K562 (cell line): ENCODE measurements around the gene RSPH9. TPM values are rescaled to one million over a fixed set of nuclear protein-coding genes. Genes with fewer than 3 reads are reported as not detected.
A peak's percentile ranks its signal among the peaks of the same experiment; 100 is the strongest.

Experiments
- ARNT ChIP-seq, 2 experiments: fragments of 450-650 bp; IDR thresholded peaks; 2 replicates each; pipeline ENCODE4 v1.6.1; 2016; ENCODE audit warnings: mild to moderate bottlenecking in 1 of 2
- CBX5 ChIP-seq: IDR thresholded peaks from 2 replicates; pipeline ENCODE4 v1.6.1; 2014; ENCODE audit warnings: low read depth, borderline replicate concordance
- ELF4 ChIP-seq: fragments of 450-650 bp; formaldehyde crosslinking; IDR thresholded peaks from 2 replicates; pipeline ENCODE4 v1.4.0; 2022; ENCODE audit warnings: missing genetic modification characterization
- ESRRA ChIP-seq: fragments of 450-650 bp; IDR thresholded peaks from 2 replicates; pipeline ENCODE4 v1.6.1; 2014; ENCODE audit warnings: low read depth, mild to moderate bottlenecking, moderate library complexity, borderline replicate concordance
- MED1 ChIP-seq: sonication (generic); formaldehyde crosslinking; IDR thresholded peaks from 2 replicates; pipeline ENCODE4 v1.8.1; 2023; ENCODE audit warnings: missing genetic modification reagents, borderline replicate concordance
- NR4A1 ChIP-seq, 2 experiments: fragments of 250-450 bp in 1 of 2; fragments of 450-650 bp in 1 of 2; sonication (Bioruptor Pico) in 1 of 2; IDR thresholded peaks; 2 replicates each; pipeline versions ENCODE4 v1.4.0 to v1.6.1; 2016 to 2020; ENCODE audit warnings: mild to moderate bottlenecking in 2 of 2, missing compliant biosample characterization in 1 of 2, missing genetic modification characterization in 1 of 2, moderate library complexity in 1 of 2
- TFAM ChIP-seq: fragments of 250-450 bp; sonication (Bioruptor Pico); conservative IDR thresholded peaks from 2 replicates; pipeline ENCODE4 v1.5.0; 2021; ENCODE audit warnings: mild to moderate bottlenecking, moderate library complexity
- ZNF184 ChIP-seq: sonication (generic); formaldehyde crosslinking; IDR thresholded peaks from 2 replicates; pipeline ENCODE4 v1.5.0; 2020; ENCODE audit warnings: missing genetic modification reagents
- ZNF197 ChIP-seq: fragments of 200-800 bp; sonication (Bioruptor generic); IDR thresholded peaks from 2 replicates; pipeline ENCODE4 v1.6.1; 2016; ENCODE audit warnings: low read depth, missing genetic modification characterization, missing compliant biosample characterization
- ZNF274 ChIP-seq: IDR thresholded peaks from 2 replicates; pipeline ENCODE4 v1.6.1; 2011; ENCODE audit warnings: low read depth, mild to moderate bottlenecking, low read length, moderate library complexity, borderline replicate concordance
- ZNF408 ChIP-seq: fragments of 250-450 bp; sonication (Bioruptor Pico); IDR thresholded peaks from 2 replicates; pipeline ENCODE4 v1.4.0; 2020; ENCODE audit warnings: low read depth, mild to moderate bottlenecking, moderate library complexity
- ZNF77 ChIP-seq: fragments of 250-450 bp; sonication (Bioruptor Pico); IDR thresholded peaks from 2 replicates; pipeline ENCODE4 v1.5.0; 2020
- polyA plus RNA-seq, 8 experiments: library from polyadenylated mRNA; depleted of rRNA in 4 of 8; stranded (reverse) in 5 of 8; unstranded in 3 of 8; fragments of >200 nt; fragmentation: Nextera tagmentation in 2 of 8; fragmentation: Illumina TruSeq in 1 of 8; extraction: Ambion mirVana in 2 of 8; extraction: Trizol in 1 of 8; gene quantifications; 2 replicates each; pipeline versions ENCODE4 v1.2.1 to v1.2.3, GENCODE V29; 2011 to 2014; ENCODE audit warnings: inconsistent platforms in 1 of 8, missing spikeins in 1 of 8
- total RNA-seq, 7 experiments: library from RNA; depleted of rRNA in 6 of 7; stranded (reverse); fragments of >200 nt in 6 of 7; fragmentation: Illumina TruSeq in 2 of 7; extraction: Trizol in 2 of 7; gene quantifications; 2 replicates each; pipeline versions ENCODE4 v1.2.1 to v1.2.3, GENCODE V29; 2011 to 2021; ENCODE audit warnings: low replicate concordance in 1 of 7
- TF ChIP-seq, protein P1 (sequence below): IDR thresholded peaks from 2 replicates; pipeline ENCODE4 v1.6.1; 2011; ENCODE audit warnings: borderline replicate concordance, low read depth, mild to moderate bottlenecking, moderate library complexity, low read length; ENCODE audit not compliant: insufficient read depth, poor library complexity, severe bottlenecking
- TF ChIP-seq, protein P2 (sequence below): fragments of 250-450 bp; sonication (Bioruptor Pico); IDR thresholded peaks from 2 replicates; pipeline ENCODE4 v1.8.0; 2021; ENCODE audit warnings: moderate library complexity, mild to moderate bottlenecking, inconsistent platforms
- TF ChIP-seq, protein P3 (sequence below): fragments of 450-650 bp; conservative IDR thresholded peaks from 2 replicates; pipeline ENCODE4 v1.6.1; 2016; ENCODE audit warnings: missing genetic modification characterization, low read depth, mild to moderate bottlenecking, missing compliant biosample characterization, moderate library complexity
- TF ChIP-seq, protein P4 (sequence below): sonication (generic); formaldehyde crosslinking; IDR thresholded peaks from 2 replicates; pipeline ENCODE4 v1.8.1; 2023; ENCODE audit warnings: mild to moderate bottlenecking, missing genetic modification reagents
- TF ChIP-seq, protein P5 (sequence below): fragments of 250-450 bp; sonication (Bioruptor Pico); IDR thresholded peaks from 2 replicates; pipeline ENCODE4 v1.5.0; 2020; ENCODE audit warnings: mild to moderate bottlenecking, borderline replicate concordance

Gene RSPH9
- total and polyA plus RNA-seq, 9 of the 15 experiments (the other 6 are each of a cell fraction or from before 2014, with no cell fraction given), result 0.05 to 0.60 (median 0.39) TPM; not detected in 6

DNA sequence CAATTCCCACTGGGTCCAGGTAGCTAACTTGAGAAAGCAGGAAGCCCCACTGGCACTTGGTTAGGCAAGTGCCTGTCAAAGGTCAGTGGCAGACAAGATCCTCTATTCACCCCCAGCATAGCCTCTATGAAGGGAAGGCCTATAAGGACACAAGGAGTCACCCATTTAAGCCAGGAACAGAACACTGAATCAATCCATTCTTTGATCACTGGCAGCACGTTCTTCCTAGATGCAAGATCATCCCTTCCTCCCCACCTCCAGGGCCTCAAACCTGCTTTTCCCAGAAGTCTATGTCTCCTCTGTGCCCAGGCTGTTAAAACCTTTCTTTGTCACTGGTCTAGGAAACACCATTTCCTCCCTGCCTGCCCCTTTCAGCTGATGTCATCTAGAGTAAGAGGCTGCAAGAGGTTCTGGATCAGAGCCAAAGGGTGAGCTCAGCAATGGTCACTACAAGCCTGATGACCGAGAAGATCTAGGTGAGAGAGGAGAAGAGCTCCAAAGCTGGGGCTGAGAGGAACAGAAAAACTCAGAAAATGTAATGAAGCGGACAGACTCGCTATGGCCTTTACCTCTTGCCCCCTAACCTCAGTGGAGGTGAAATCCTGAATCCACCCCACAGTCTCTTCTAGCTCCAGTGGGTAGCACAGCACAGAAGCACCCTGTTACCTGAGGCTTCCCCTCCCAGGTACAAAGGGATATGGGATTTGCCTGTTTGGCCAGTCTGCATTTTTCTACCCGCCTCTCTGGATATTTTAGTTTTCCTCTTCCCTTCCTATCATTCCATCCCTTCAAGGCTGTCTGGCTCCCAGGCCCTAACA is 17.6 kb upstream of the RSPH9 start (continued):
- TF ChIP-seq, protein P1, sequence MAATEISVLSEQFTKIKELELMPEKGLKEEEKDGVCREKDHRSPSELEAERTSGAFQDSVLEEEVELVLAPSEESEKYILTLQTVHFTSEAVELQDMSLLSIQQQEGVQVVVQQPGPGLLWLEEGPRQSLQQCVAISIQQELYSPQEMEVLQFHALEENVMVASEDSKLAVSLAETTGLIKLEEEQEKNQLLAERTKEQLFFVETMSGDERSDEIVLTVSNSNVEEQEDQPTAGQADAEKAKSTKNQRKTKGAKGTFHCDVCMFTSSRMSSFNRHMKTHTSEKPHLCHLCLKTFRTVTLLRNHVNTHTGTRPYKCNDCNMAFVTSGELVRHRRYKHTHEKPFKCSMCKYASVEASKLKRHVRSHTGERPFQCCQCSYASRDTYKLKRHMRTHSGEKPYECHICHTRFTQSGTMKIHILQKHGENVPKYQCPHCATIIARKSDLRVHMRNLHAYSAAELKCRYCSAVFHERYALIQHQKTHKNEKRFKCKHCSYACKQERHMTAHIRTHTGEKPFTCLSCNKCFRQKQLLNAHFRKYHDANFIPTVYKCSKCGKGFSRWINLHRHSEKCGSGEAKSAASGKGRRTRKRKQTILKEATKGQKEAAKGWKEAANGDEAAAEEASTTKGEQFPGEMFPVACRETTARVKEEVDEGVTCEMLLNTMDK, result no peak
- TF ChIP-seq CBX5 (no peak), ZNF274 (no peak), ESRRA (peak; percentile 44; the same call in 1 of the 2 replicates), ZNF77 (no peak), ELF4 (peak; percentile 85), ZNF408 (no peak), NR4A1 (CRISPR knock-in tag; IDR thresholded peaks at IDR 0.05) (no peak), NR4A1 (tag; IDR thresholded peaks at IDR 0.05) (peak; percentile 96), MED1 (CRISPR knock-in tag) (no peak), TFAM (CRISPR knock-in tag) (no peak), ZNF197 (peak; percentile 85; the same call in 1 of the 2 replicates), ARNT (IDR thresholded peaks at IDR 0.05) (0 out of 4 replicates have a peak, but pooled peaks of 1 of the 2 experiments have one; percentile 67), ZNF184 (CRISPR knock-in tag) (no peak)
- TF ChIP-seq, protein P2, sequence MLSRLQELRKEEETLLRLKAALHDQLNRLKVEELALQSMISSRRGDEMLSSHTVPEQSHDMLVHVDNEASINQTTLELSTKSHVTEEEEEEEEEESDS (CRISPR knock-in tag), result no peak
- TF ChIP-seq, protein P3, sequence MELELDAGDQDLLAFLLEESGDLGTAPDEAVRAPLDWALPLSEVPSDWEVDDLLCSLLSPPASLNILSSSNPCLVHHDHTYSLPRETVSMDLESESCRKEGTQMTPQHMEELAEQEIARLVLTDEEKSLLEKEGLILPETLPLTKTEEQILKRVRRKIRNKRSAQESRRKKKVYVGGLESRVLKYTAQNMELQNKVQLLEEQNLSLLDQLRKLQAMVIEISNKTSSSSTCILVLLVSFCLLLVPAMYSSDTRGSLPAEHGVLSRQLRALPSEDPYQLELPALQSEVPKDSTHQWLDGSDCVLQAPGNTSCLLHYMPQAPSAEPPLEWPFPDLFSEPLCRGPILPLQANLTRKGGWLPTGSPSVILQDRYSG (tag), result peak; percentile 94
- TF ChIP-seq, protein P4, sequence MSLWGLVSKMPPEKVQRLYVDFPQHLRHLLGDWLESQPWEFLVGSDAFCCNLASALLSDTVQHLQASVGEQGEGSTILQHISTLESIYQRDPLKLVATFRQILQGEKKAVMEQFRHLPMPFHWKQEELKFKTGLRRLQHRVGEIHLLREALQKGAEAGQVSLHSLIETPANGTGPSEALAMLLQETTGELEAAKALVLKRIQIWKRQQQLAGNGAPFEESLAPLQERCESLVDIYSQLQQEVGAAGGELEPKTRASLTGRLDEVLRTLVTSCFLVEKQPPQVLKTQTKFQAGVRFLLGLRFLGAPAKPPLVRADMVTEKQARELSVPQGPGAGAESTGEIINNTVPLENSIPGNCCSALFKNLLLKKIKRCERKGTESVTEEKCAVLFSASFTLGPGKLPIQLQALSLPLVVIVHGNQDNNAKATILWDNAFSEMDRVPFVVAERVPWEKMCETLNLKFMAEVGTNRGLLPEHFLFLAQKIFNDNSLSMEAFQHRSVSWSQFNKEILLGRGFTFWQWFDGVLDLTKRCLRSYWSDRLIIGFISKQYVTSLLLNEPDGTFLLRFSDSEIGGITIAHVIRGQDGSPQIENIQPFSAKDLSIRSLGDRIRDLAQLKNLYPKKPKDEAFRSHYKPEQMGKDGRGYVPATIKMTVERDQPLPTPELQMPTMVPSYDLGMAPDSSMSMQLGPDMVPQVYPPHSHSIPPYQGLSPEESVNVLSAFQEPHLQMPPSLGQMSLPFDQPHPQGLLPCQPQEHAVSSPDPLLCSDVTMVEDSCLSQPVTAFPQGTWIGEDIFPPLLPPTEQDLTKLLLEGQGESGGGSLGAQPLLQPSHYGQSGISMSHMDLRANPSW, result 0 out of 2 replicates have a peak, but pooled peaks have one; percentile 11
- TF ChIP-seq, protein P5, sequence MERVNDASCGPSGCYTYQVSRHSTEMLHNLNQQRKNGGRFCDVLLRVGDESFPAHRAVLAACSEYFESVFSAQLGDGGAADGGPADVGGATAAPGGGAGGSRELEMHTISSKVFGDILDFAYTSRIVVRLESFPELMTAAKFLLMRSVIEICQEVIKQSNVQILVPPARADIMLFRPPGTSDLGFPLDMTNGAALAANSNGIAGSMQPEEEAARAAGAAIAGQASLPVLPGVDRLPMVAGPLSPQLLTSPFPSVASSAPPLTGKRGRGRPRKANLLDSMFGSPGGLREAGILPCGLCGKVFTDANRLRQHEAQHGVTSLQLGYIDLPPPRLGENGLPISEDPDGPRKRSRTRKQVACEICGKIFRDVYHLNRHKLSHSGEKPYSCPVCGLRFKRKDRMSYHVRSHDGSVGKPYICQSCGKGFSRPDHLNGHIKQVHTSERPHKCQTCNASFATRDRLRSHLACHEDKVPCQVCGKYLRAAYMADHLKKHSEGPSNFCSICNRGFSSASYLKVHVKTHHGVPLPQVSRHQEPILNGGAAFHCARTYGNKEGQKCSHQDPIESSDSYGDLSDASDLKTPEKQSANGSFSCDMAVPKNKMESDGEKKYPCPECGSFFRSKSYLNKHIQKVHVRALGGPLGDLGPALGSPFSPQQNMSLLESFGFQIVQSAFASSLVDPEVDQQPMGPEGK, result peak; percentile 67; the same call in 1 of the 2 replicates
